Hepatocyte (in vitro differentiated cells): ENCODE results near the gene INO80.

Experiments
- EZH2 ChIP-seq: fragments of 200-600 bp; sonication (generic); IDR thresholded peaks from 2 replicates; pipeline ENCODE4 v1.6.1; 2016; ENCODE audit warnings: antibody characterized with exemption, mild to moderate bottlenecking, borderline replicate concordance
- EZH2phosphoT487 ChIP-seq: fragments of 200-600 bp; sonication (generic); IDR thresholded peaks from one replicate; pipeline ENCODE4 v1.6.1; 2018; ENCODE audit warnings: antibody characterized with exemption, mild to moderate bottlenecking, low read depth, moderate library complexity; ENCODE audit not compliant: unreplicated experiment, severe bottlenecking
- TF ChIP-seq, protein P1 (sequence below): fragments of 200-600 bp; sonication (generic); IDR thresholded peaks from 2 replicates; pipeline ENCODE4 v1.5.1; 2016; ENCODE audit warnings: antibody characterized with exemption, mild to moderate bottlenecking; ENCODE audit not compliant: poor library complexity

DNA sequence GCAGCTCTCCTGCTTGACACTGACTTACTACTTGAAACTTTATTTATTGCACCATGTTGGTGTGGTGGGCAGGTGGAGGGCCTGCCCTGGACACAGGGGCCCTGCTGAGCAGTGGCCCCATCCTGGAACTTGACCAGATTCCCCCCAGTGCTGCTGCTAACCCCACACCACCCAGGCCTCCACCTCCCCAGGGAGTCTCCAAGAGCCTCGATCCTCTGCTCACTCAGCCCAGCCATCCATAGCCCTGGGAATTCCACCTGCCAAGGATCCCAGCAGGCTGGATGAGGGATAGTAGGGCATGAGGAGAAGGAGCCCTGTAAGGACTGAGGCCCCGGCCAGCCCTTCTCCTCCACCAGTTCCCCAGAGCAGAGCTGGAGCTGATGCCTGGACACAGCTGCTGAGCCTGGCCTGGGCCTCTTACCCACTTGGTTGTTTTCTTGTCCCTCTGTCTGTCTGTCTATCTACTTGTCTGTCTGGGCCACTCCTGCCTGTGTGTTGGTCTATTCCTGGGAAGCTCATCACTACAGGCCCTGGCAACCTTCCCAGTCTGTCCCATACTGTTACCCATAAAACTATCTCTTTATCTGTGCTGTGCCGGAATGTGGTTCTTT lies 160.0 kb downstream of the INO80 start:
- no peak for TF ChIP-seq EZH2phosphoT487
- TF ChIP-seq, protein P1, sequence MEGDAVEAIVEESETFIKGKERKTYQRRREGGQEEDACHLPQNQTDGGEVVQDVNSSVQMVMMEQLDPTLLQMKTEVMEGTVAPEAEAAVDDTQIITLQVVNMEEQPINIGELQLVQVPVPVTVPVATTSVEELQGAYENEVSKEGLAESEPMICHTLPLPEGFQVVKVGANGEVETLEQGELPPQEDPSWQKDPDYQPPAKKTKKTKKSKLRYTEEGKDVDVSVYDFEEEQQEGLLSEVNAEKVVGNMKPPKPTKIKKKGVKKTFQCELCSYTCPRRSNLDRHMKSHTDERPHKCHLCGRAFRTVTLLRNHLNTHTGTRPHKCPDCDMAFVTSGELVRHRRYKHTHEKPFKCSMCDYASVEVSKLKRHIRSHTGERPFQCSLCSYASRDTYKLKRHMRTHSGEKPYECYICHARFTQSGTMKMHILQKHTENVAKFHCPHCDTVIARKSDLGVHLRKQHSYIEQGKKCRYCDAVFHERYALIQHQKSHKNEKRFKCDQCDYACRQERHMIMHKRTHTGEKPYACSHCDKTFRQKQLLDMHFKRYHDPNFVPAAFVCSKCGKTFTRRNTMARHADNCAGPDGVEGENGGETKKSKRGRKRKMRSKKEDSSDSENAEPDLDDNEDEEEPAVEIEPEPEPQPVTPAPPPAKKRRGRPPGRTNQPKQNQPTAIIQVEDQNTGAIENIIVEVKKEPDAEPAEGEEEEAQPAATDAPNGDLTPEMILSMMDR: no peak
- no peak for TF ChIP-seq EZH2
